GM18870 (cell line): Measurements from ENCODE around the gene TMEM25.
"Not testable (repeated sequence)": the region's sequence is repeated elsewhere in the genome, so short reads cannot be mapped to it uniquely, and the experiment has no call there.

Experiments used
- ATAC-seq: cut with Tn5 transposase; IDR thresholded peaks from one replicate; pipeline ENCODE4 v1.9.1; 2021; ENCODE audit warnings: moderate library complexity; ENCODE audit not compliant: unreplicated experiment

The TMEM25 gene

GRCh38 chr11:118574636-118575035 is 43.6 kb downstream of the TMEM25 start:
- ATAC-seq, result no peak

- ATAC-seq, result not testable (repeated sequence)
Measured at GRCh38 chr11:118577995-118578394, 47.0 kb downstream of the TMEM25 start.

GRCh38 chr11:118581057-118581456 is 50.1 kb downstream of the TMEM25 start:
- ATAC-seq, result no peak
